ENCODE results near the gene ITGB6.

ITGB6 gene

GRCh38 chr2:160199683-160200389 is at the start of gene ITGB6:
Gene ITGB6, minus strand, starts transcription at chr2:160200272. Its CDS starts 209 bp downstream, at chr2:160200063.
- no peak for DNase-seq (ENCODE audit: extremely low read depth, low read depth)
- TF ChIP-seq CTCF (IDR thresholded peaks at IDR 0.05; ENCODE audit: low read depth, low read length, missing control alignments), result no peak
- no peak within 1 kb of the TSS for H3K4me3 ChIP-seq (replicated peaks; ENCODE audit: low read depth, low read length)

- H3K4me3 ChIP-seq (replicated peaks; ENCODE audit: low read depth, low read length), result no peak overlapping the region
- no peak for TF ChIP-seq CTCF (IDR thresholded peaks at IDR 0.05; ENCODE audit: low read depth, low read length, missing control alignments)
- DNase-seq (ENCODE audit: extremely low read depth, low read depth), result no peak
These were observed 47.4 kb upstream of the ITGB6 start for GRCh38 chr2:160247296-160248035.

GRCh38 chr2:160246356-160246755 is 46.3 kb upstream of the ITGB6 start:
- no peak for TF ChIP-seq CTCF (IDR thresholded peaks at IDR 0.05; ENCODE audit: low read depth, low read length, missing control alignments)
- no peak for DNase-seq (ENCODE audit: extremely low read depth, low read depth)
- no peak overlapping the region for H3K4me3 ChIP-seq (replicated peaks; ENCODE audit: low read depth, low read length)

GRCh38 chr2:160245614-160246155 is 45.6 kb upstream of the ITGB6 start:
- no peak overlapping the region for H3K4me3 ChIP-seq (replicated peaks; ENCODE audit: low read depth, low read length)
- TF ChIP-seq CTCF (IDR thresholded peaks at IDR 0.05; ENCODE audit: low read depth, low read length, missing control alignments), result no peak
- no peak for DNase-seq (ENCODE audit: extremely low read depth, low read depth)

- DNase-seq (ENCODE audit: extremely low read depth, low read depth), result no peak
- H3K4me3 ChIP-seq (replicated peaks; ENCODE audit: low read depth, low read length), result no peak overlapping the region
- TF ChIP-seq CTCF (IDR thresholded peaks at IDR 0.05; ENCODE audit: low read depth, low read length, missing control alignments), result no peak
These were observed 43.0 kb upstream of the ITGB6 start for GRCh38 chr2:160242893-160243564.

GRCh38 chr2:160241251-160242137 is 41.4 kb upstream of the ITGB6 start:
- H3K4me3 ChIP-seq (replicated peaks; ENCODE audit: low read depth, low read length), result no peak overlapping the region
- no peak for TF ChIP-seq CTCF (IDR thresholded peaks at IDR 0.05; ENCODE audit: low read depth, low read length, missing control alignments)
- DNase-seq (ENCODE audit: extremely low read depth, low read depth), result peak; percentile 79

Data from HFF-Myc (cell line).